Suppressor macrophage treated with lipopolysaccharide for 1 hour (primary cell): ENCODE data around the gene PRR29.
A peak's percentile ranks its signal among the peaks of the same experiment; 100 is the strongest.
"Not testable (repeated sequence)": the region's sequence is repeated elsewhere in the genome, so short reads cannot be mapped to it uniquely, and the experiment has no call there.

Experiments
- DNase-seq, 3 donors: peaks; one replicate each; pipeline ENCODE4 v3.0.0-alpha.2; 2020 to 2022

Gene PRR29

GRCh38 chr17:63998721-63999679, 849 bp downstream of the PRR29 start:
- no peak for DNase-seq

- no peak for DNase-seq
These were observed 1.8 kb downstream of the PRR29 start for GRCh38 chr17:63999680-64000531.

- DNase-seq, result no peak
These were observed 3.0 kb downstream of the PRR29 start for GRCh38 chr17:64001091-64001579.

GRCh38 chr17:64001763-64002529, 3.8 kb downstream of the PRR29 start:
- peak; percentile 71 to 84 (median 77) for DNase-seq

GRCh38 chr17:64002658-64003525, 4.7 kb downstream of the PRR29 start:
- no peak for DNase-seq

- DNase-seq, result no peak
These were observed 5.5 kb downstream of the PRR29 start for GRCh38 chr17:64003526-64004121.

- DNase-seq, result no peak
These were observed 6.1 kb downstream of the PRR29 start for GRCh38 chr17:64004218-64004770.

- no peak for DNase-seq
These were observed 7.0 kb downstream of the PRR29 start for GRCh38 chr17:64004903-64005733.

GRCh38 chr17:64005734-64006167, 7.6 kb downstream of the PRR29 start:
- DNase-seq, result no peak

GRCh38 chr17:64006361-64007088, 8.4 kb downstream of the PRR29 start:
- peak in 1 of 3 donors; percentile 32 for DNase-seq

GRCh38 chr17:64007089-64007837, 9.1 kb downstream of the PRR29 start:
- DNase-seq, result not testable (repeated sequence)

GRCh38 chr17:64007838-64008282, 9.7 kb downstream of the PRR29 start:
- DNase-seq, result peak; percentile 50 to 78 (median 59)

- no peak for DNase-seq
These were observed 10.2 kb downstream of the PRR29 start for GRCh38 chr17:64008346-64008745.

GRCh38 chr17:64008830-64009229, 10.7 kb downstream of the PRR29 start:
- DNase-seq, result no peak

GRCh38 chr17:64009571-64010402, 11.6 kb downstream of the PRR29 start:
- peak; percentile 69 to 85 (median 85) for DNase-seq

GRCh38 chr17:64015447-64015846, 17.3 kb downstream of the PRR29 start:
- no peak for DNase-seq

- DNase-seq, result no peak
These were observed 18.2 kb downstream of the PRR29 start for GRCh38 chr17:64016231-64016784.
